ENCODE results near the gene POGZ.

POGZ gene

GRCh38 chr1:151371370-151372057 lies 87.8 kb downstream of the POGZ start:
- DNase-seq, result no peak

GRCh38 chr1:151370211-151370911 lies 88.9 kb downstream of the POGZ start:
- DNase-seq, result no peak

- DNase-seq, result no peak
Observed at GRCh38 chr1:151369621-151370048, 89.7 kb downstream of the POGZ start.

GRCh38 chr1:151369302-151369610 lies 90.0 kb downstream of the POGZ start:
- DNase-seq, result no peak

GRCh38 chr1:151368393-151369301 lies 90.6 kb downstream of the POGZ start:
- no peak for DNase-seq

GRCh38 chr1:151367658-151368392 lies 91.5 kb downstream of the POGZ start:
- DNase-seq, result no peak

GRCh38 chr1:151364996-151365395 lies 94.3 kb downstream of the POGZ start:
- no peak for DNase-seq

- no peak for DNase-seq
Observed at GRCh38 chr1:151362308-151363155, 96.8 kb downstream of the POGZ start.

- no peak for DNase-seq
Observed at GRCh38 chr1:151361883-151362282, 97.4 kb downstream of the POGZ start.

- no peak for DNase-seq
Observed at GRCh38 chr1:151356696-151357095, 102.6 kb downstream of the POGZ start.
